HG03342 (cell line): ENCODE measurements around the gene MYL9.
"Not testable (repeated sequence)": the region's sequence is repeated elsewhere in the genome, so short reads cannot be mapped to it uniquely, and the experiment has no call there.

Experiments
- ATAC-seq: cut with Tn5 transposase; IDR thresholded peaks from one replicate; pipeline ENCODE4 v1.9.1; 2021; ENCODE audit warnings: mild to moderate bottlenecking, moderate library complexity; ENCODE audit not compliant: unreplicated experiment

MYL9 gene

DNA sequence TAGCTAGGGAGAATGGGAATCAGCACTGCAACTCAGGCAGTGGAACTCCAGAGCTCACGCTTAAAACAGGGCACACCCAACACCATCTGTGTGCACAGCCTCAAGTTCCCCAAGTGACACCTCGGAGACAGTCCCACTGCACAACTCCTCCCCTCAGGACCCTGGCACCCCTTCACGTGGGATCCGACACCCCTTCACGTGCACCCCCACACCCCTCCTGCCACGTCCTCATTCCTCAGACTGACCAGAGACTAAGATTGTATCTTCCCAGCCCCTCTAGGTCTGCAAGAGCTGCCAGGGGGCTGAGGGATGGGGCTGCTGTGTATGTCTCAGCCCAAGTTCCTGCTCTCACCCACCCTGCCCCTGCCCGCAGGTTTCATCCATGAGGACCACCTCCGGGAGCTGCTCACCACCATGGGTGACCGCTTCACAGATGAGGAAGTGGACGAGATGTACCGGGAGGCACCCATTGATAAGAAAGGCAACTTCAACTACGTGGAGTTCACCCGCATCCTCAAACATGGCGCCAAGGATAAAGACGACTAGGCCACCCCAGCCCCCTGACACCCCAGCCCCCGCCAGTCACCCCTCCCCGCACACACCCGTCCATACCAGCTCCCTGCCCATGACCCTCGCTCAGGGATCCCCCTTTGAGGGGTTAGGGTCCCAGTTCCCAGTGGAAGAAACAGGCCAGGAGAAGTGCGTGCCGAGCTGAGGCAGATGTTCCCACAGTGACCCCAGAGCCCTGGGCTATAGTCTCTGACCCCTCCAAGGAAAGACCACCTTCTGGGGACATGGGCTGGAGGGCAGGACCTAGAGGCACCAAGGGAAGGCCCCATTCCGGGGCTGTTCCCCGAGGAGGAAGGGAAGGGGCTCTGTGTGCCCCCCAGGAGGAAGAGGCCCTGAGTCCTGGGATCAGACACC, 7.6 kb downstream of the MYL9 start:
- no peak for ATAC-seq

- ATAC-seq = no peak
Measured at GRCh38 chr20:36549628-36549941, 8.3 kb downstream of the MYL9 start.

GRCh38 chr20:36549942-36550789, 8.8 kb downstream of the MYL9 start:
- ATAC-seq = no peak

DNA sequence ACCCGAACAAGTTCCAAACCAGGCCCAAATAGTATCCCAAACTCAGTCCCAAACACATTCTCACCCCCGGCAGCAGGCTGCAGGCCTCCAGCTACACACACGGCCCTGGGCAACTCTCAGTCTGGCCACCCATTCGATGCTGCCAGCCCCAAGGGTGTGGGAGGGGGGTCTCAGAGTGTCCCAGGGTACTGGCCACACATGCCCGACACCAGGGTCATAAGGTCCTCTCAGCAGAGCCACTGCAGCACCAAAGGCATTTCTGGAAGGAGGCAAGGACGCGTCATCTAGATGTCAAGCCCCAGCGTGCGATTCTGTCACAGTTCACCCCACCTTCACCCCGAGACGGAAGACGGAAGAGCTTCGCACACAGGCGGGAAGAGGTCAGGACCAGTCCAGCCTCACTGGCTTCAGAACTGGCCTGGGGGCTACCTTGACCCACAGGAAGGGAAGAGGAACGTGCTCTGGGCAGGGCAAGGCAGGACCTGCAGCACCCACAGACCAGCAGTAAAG, 9.5 kb downstream of the MYL9 start:
- ATAC-seq = no peak

- ATAC-seq = no peak
Measured at GRCh38 chr20:36555248-36555647, 13.9 kb downstream of the MYL9 start.

DNA sequence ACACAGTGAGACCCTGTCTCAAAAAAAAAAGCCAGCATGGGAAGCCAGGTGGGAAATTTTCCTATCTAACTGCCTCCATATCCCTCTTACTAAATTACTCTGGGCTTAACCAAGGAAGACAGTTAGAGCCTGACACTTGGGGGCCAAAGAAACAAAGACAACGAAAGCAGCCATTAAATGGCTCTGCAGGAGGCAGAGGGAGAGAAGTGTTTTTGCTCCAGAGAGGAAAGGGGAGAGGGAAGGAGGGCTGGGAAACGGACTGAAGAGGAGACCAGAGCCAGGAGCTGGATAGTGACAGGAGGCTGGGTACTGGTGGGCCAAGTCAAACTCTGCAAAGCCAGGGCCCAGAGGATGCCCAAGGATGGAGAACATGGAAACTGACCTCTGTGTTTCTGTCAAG, 21.4 kb downstream of the MYL9 start:
- no peak for ATAC-seq

DNA sequence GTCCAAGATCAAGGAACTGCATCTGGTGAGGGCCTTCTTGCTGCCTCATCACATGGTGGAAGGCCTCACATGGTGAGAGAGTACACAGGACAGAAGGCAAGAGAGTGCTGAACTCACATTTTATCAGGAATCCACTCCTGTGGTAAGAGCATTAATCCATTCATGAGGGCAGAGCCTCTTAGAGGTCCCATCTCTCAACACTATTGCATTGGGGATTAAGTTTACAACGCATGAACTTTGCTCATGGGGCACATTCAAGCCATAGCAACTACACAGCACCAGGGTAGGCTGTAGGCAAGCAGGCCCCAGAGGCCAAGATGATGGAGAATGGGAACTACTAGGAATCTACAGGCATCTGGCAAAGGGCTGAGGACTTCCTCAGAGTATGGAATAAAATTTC, 22.1 kb downstream of the MYL9 start:
- no peak for ATAC-seq

DNA sequence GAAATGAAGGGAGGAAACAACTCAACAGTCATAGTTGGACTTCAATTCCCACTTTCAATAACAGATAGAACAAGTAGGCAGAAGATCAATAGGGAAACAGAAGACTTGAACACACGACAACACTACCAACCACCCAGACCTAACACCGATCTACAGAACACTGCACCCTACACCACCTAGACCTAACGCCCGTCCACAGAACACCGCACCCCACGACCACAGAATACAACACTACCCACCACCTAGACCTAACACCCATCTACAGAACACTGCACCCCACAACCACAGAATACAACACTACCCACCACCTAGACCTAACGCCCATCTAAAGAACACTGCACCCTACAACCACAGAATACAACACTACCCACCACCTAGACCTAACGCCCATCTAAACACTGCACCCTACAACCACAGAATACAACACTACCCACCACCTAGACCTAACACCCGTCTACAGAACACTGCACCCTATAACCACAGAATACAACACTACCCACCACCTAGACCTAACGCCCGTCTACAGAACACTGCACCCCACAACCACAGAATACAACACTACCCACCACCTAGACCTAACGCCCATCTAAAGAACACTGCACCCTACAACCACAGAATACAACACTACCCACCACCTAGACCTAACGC, 22.9 kb downstream of the MYL9 start:
- not testable (repeated sequence) for ATAC-seq

- not testable (repeated sequence) for ATAC-seq
Measured at GRCh38 chr20:36564726-36565121, 23.4 kb downstream of the MYL9 start.

GRCh38 chr20:36565520-36565919, 24.2 kb downstream of the MYL9 start:
- no peak for ATAC-seq

- ATAC-seq = no peak
Measured at GRCh38 chr20:36569847-36570429, 28.6 kb downstream of the MYL9 start.

GRCh38 chr20:36571564-36572504, 30.5 kb downstream of the MYL9 start:
- no peak for ATAC-seq

DNA sequence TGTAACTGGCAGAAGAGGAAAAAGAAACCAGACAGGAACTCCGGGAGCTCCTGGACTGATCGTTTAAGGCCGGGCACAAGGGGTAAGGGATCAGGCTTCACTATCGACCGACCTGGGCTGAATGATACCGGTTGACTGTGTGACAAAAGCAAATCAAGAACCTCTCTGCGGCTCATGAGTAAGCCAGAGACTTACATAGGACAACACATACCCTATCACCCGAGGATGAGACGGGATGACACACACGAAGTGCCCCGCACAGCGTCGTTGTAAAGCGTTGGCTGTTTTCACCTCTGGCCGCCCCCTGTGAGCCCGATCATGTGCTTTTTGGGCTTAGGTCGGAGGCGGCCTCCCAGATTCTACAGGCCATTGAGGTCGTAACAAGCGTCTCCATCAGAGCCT, 31.4 kb downstream of the MYL9 start:
- ATAC-seq = no peak

DNA sequence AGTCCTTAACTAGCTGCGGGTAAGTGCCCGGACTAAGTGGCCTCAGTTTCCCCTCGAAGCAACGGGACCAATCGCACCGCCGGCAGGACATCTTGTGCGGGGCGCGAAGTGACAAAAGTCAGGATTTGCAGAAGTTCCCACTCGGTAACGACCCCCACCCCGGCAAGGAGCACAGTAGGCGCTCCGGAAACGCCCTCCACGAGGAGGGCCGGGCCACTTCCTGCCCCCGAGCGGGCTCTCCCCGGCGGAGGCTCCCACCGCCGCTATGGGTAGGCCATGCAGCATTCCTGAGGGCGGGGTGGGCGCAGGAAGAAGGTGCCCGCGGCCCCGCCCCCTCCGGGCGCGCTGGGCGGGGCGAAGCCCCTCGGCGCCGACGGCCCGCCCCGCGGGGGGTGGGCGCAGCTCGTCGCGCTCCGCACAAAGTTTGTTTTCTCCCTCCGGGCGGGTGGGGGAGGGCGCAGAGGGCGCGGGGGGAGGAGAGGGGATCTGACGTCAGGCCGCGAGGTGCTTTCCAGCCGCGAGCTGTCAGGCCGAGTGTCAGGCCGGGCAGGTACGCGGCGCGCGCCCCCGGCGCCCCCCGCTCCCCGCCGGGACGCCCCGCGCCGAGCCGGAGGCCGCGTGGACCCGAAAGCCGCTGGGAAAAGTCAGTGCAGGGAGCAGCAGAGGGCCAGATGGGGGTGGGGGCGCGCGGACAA, 31.9 kb downstream of the MYL9 start, which contains the start of gene TGIF2:
Gene TGIF2 (plus strand): TSS at position 495 of the 695 bp plus-strand sequence. CDS start 5,178 bp downstream, outside the sequence.
- peak; percentile 60 for ATAC-seq

- no peak for ATAC-seq
Measured at GRCh38 chr20:36573798-36574365, 32.6 kb downstream of the MYL9 start.

DNA sequence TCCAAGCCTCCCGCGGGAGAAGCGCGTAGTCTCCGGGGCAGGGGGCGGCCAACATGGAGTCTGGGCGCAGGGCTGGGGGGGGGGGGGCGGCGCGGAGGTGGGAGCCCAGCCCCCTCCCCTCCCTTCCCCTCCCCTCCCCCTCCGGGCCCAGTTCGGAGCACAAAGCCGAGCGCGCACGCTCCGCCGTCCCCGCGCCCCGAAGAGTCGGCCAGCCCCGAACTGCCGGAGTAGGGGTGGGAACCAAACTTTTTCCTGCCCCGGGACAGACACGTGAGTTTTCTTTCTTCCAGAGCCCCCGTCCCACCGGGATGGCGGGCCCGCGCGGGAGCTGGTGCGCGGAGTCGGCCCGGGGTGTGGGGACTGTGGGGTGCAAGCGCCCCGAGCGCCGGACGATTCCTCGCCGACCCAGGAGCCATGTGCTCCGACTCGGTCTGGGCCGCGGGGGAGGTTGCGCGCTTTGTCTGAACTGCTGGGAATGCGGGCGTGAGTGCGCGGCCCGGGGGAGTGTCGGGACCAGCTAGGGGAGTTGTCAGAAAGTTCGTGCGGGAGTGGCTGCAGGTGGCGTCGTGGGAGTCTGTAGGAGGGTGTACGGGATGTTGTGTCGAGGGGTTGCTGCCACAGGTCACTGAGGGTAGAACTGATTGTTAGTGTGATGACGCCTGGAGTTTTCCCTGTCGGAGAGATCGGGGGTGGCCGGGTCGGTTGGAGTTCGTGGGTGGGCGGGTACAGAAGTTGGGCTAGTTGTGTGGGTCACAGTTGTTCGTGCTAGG, 33.2 kb downstream of the MYL9 start:
- ATAC-seq = no peak

DNA sequence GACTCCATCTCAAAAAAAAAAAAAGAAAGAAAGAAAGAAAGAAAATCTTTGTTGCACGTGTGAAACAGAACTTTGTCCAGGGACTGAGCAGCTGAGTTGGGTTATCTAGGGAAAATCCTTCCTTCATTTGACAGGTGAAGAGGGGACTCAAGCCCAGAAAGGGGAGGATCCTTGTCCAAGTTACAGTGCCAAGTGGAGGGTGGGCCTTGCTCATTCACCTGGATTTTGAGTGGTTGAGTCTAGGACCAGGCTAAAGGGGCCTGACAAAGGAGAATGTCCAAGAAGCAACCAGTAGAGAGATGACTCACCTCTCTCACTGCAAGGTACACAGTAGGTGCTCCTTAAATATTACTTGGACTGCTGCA, 34.7 kb downstream of the MYL9 start:
- no peak for ATAC-seq
